ENCODE data around the gene CEP89.

CEP89 gene

DNA sequence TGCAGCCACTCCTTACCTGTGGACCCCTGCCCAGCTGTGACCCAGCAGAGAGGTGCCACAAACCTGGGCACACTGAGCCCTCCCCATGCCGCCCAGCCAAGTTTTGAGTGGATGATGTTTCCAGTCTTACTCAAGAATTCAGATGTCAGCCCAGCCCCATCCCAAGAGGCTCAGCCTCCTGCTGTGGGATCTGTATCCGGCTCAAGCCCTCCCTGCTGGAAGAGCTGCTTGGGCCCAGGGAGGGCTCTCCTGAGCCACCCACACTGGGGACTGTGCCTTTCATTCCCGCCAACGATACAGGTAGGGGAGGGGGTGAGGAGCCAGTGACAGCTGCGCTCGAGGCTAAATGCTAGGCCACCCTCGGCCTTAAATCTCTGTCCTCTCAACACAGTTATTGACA lies 96.3 kb downstream of the CEP89 start:
- Histone ChIP-seq H3K79me2 (ENCODE audit: control insufficient read depth, low read length) (no peaks in the 10 kb centered on the region), H3F3A (ENCODE audit: control insufficient read depth, insufficient read depth) (no peaks in the 10 kb centered on the region), H3K36me3 (ENCODE audit: control insufficient read depth, low read length) (no peaks in the 10 kb centered on the region), H3K4me3 (ENCODE audit: low read length) (no peak overlapping the region), H4K20me1 (ENCODE audit: control insufficient read depth, insufficient read depth, low read depth, low read length) (no peaks in the 10 kb centered on the region), H3K9me2 (replicated peaks; ENCODE audit: control insufficient read depth, low read length) (no peaks in the 10 kb centered on the region), H3K4me2 (ENCODE audit: low read length) (no peak overlapping the region), H3K27me3 (ENCODE audit: control insufficient read depth, low read length) (no peaks in the 10 kb centered on the region), H3K27ac (ENCODE audit: low read depth, low read length) (no peak overlapping the region), H3K9me3 (ENCODE audit: control insufficient read depth, insufficient read depth, low read length) (no peaks in the 10 kb centered on the region), H3K4me1 (ENCODE audit: control insufficient read depth, low read length) (no peaks in the 10 kb centered on the region)
- TF ChIP-seq, protein P1, sequence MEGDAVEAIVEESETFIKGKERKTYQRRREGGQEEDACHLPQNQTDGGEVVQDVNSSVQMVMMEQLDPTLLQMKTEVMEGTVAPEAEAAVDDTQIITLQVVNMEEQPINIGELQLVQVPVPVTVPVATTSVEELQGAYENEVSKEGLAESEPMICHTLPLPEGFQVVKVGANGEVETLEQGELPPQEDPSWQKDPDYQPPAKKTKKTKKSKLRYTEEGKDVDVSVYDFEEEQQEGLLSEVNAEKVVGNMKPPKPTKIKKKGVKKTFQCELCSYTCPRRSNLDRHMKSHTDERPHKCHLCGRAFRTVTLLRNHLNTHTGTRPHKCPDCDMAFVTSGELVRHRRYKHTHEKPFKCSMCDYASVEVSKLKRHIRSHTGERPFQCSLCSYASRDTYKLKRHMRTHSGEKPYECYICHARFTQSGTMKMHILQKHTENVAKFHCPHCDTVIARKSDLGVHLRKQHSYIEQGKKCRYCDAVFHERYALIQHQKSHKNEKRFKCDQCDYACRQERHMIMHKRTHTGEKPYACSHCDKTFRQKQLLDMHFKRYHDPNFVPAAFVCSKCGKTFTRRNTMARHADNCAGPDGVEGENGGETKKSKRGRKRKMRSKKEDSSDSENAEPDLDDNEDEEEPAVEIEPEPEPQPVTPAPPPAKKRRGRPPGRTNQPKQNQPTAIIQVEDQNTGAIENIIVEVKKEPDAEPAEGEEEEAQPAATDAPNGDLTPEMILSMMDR (IDR thresholded peaks at IDR 0.05; ENCODE audit: low read depth, low read length, poor library complexity, severe bottlenecking): no peak

DNA sequence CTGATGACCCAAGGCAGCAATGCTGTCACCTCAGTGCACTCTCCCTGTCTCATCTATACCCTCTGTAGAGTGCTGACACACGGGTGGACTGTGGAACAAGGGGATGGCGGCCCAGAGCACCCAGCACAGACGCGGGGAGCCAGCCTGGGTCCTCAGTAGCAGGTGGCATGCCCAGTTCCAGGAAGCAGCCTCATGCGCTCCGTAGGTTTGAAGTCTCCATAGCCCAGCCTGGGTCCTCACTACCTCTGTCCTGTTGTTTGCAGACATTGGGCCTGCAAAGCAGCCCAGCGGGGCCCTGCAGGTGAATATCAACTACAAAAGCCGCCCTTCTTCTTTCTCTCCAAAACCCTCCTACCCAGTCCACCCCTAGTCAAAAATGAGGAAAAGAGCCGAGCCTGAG lies 97.2 kb downstream of the CEP89 start:
- Histone ChIP-seq H3K4me3 (ENCODE audit: low read length) (no peak overlapping the region), H3F3A (ENCODE audit: control insufficient read depth, insufficient read depth) (no peaks in the 10 kb centered on the region), H3K27me3 (ENCODE audit: control insufficient read depth, low read length) (no peaks in the 10 kb centered on the region), H3K4me1 (ENCODE audit: control insufficient read depth, low read length) (no peaks in the 10 kb centered on the region), H3K4me2 (ENCODE audit: low read length) (no peak overlapping the region), H3K9me2 (replicated peaks; ENCODE audit: control insufficient read depth, low read length) (no peaks in the 10 kb centered on the region), H3K79me2 (ENCODE audit: control insufficient read depth, low read length) (no peaks in the 10 kb centered on the region), H3K36me3 (ENCODE audit: control insufficient read depth, low read length) (no peaks in the 10 kb centered on the region), H3K27ac (ENCODE audit: low read depth, low read length) (no peak overlapping the region), H4K20me1 (ENCODE audit: control insufficient read depth, insufficient read depth, low read depth, low read length) (no peaks in the 10 kb centered on the region), H3K9me3 (ENCODE audit: control insufficient read depth, insufficient read depth, low read length) (no peaks in the 10 kb centered on the region)
- TF ChIP-seq EZH2phosphoT487 (IDR thresholded peaks at IDR 0.05; ENCODE audit: borderline replicate concordance, low read length): no peak
- TF ChIP-seq, protein P1 (IDR thresholded peaks at IDR 0.05; ENCODE audit: low read depth, low read length, poor library complexity, severe bottlenecking): no peak

DNA sequence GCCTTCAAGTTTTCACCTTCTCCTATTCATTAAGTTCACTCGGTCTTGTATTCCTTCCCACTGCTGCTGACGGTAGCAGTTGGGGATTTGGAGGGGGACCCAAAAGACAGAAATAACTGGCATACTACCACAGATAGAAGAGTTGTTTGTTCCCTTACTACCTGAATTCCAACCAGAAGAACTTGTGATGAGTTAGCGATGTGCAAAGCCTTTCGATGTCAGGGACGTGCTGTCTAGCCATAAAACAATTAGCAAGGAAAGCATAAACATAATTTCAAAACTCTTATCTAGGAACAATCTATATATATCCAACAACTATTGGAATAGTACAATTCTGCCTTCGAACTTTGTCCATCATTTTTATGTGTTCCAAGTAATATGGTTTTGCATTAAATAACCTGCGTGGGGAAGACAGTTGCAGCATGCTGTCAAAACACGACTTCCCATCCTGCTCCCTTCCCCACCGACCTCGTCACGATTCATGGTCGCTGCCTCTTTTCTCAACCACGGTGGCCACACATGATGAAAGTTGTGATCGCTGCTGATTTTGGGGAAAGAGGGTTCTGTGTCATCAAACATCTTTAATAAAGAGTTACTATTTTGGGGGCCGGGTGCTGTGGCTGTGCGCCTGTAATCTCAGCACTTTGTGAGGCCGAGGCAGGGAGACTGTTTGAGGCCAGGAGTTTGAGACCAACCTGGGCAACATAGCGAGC lies 98.4 kb downstream of the CEP89 start:
- no peaks in the 10 kb centered on the region for H3K9me3 ChIP-seq (ENCODE audit: control insufficient read depth, insufficient read depth, low read length)
- no peaks in the 10 kb centered on the region for H4K20me1 ChIP-seq (ENCODE audit: control insufficient read depth, insufficient read depth, low read depth, low read length)
- no peak overlapping the region for H3K27ac ChIP-seq (ENCODE audit: low read depth, low read length)
- H3F3A ChIP-seq (ENCODE audit: control insufficient read depth, insufficient read depth): no peaks in the 10 kb centered on the region
- no peak overlapping the region for H3K4me3 ChIP-seq (ENCODE audit: low read length)
- no peaks in the 10 kb centered on the region for H3K9me2 ChIP-seq (replicated peaks; ENCODE audit: control insufficient read depth, low read length)
- H3K4me1 ChIP-seq (ENCODE audit: control insufficient read depth, low read length): no peaks in the 10 kb centered on the region
- no peak overlapping the region for H3K4me2 ChIP-seq (ENCODE audit: low read length)
- H3K36me3 ChIP-seq (ENCODE audit: control insufficient read depth, low read length): no peaks in the 10 kb centered on the region
- no peaks in the 10 kb centered on the region for H3K27me3 ChIP-seq (ENCODE audit: control insufficient read depth, low read length)
- H3K79me2 ChIP-seq (ENCODE audit: control insufficient read depth, low read length): no peaks in the 10 kb centered on the region
- TF ChIP-seq EZH2phosphoT487 (IDR thresholded peaks at IDR 0.05; ENCODE audit: borderline replicate concordance, low read length): no peak
- TF ChIP-seq, protein P1 (IDR thresholded peaks at IDR 0.05; ENCODE audit: low read depth, low read length, poor library complexity, severe bottlenecking): no peak

Data from DOHH2 (cell line).